Mesenchymal stem cell (in vitro differentiated cells and primary cell): ENCODE measurements around the gene OR5H14.

Experiments used
- DNase-seq: peaks from one replicate; pipeline ENCODE4 v3.0.0-alpha.2; 2013
- H2AFZ ChIP-seq: one replicate; pipeline ENCODE4 v1.6.1; 2013; ENCODE audit warnings: low read depth, mild to moderate bottlenecking, control low read depth, inconsistent platforms, low read length, moderate library complexity
- H2AK5ac ChIP-seq: 2 replicates; pipeline ENCODE4 v1.6.1; 2013; ENCODE audit warnings: low read length, moderate library complexity, mild to moderate bottlenecking, inconsistent platforms; ENCODE audit not compliant: severe bottlenecking
- H2BK120ac ChIP-seq: one replicate; pipeline ENCODE4 v1.6.1; 2013; ENCODE audit warnings: low read depth, mild to moderate bottlenecking, inconsistent platforms, low read length, moderate library complexity
- H2BK12ac ChIP-seq, 2 experiments: one replicate each; pipeline ENCODE4 v1.6.1; 2013; ENCODE audit warnings: inconsistent platforms in 2 of 2, low read length in 2 of 2, mild to moderate bottlenecking in 2 of 2, moderate library complexity in 2 of 2, control low read depth in 1 of 2
- H2BK15ac ChIP-seq: one replicate; pipeline ENCODE4 v1.6.1; 2013; ENCODE audit warnings: mild to moderate bottlenecking, low read depth, inconsistent platforms; ENCODE audit not compliant: poor library complexity, severe bottlenecking
- H2BK5ac ChIP-seq: 2 replicates; pipeline ENCODE4 v1.6.1; 2013; ENCODE audit warnings: low read depth, mild to moderate bottlenecking, low read length, control low read depth, inconsistent platforms; ENCODE audit not compliant: poor library complexity, severe bottlenecking
- H3K14ac ChIP-seq, 2 experiments: one replicate each; pipeline ENCODE4 v1.6.1; 2013; ENCODE audit warnings: inconsistent platforms in 2 of 2, low read length in 2 of 2, control low read depth in 1 of 2, mild to moderate bottlenecking in 1 of 2, moderate library complexity in 1 of 2
- H3K18ac ChIP-seq, 2 experiments: one replicate each; pipeline ENCODE4 v1.6.1; 2013; ENCODE audit warnings: inconsistent platforms in 2 of 2, low read length in 2 of 2, control low read depth in 1 of 2, low read depth in 1 of 2, mild to moderate bottlenecking in 1 of 2
- H3K23ac ChIP-seq, 2 experiments: one replicate each; pipeline ENCODE4 v1.6.1; 2013; ENCODE audit warnings: inconsistent platforms in 2 of 2, low read length in 2 of 2, mild to moderate bottlenecking in 2 of 2, moderate library complexity in 2 of 2, control low read depth in 1 of 2
- H3K27ac ChIP-seq: 2 replicates; pipeline ENCODE4 v1.5.1; 2013; ENCODE audit warnings: mild to moderate bottlenecking, moderate library complexity, low read length, control low read depth, inconsistent platforms; ENCODE audit not compliant: poor library complexity, severe bottlenecking
- H3K27me3 ChIP-seq, 2 experiments: 2 replicates each; pipeline versions ENCODE4 v1.6.1 to v1.7.0; 2013; ENCODE audit warnings: low read length in 2 of 2, mild to moderate bottlenecking in 2 of 2, moderate library complexity in 2 of 2, control low read depth in 1 of 2, inconsistent platforms in 1 of 2; ENCODE audit not compliant: control insufficient read depth in 1 of 2, insufficient read depth in 1 of 2
- H3K36me3 ChIP-seq, 2 experiments: 2 replicates each; pipeline versions ENCODE4 v1.6.1 to v1.7.0; 2013; ENCODE audit warnings: low read length in 2 of 2, control low read depth in 1 of 2, inconsistent platforms in 1 of 2, low read depth in 1 of 2, mild to moderate bottlenecking in 1 of 2; ENCODE audit not compliant: insufficient read depth in 2 of 2, control insufficient read depth in 1 of 2
- H3K4ac ChIP-seq, 2 experiments: one replicate each; pipeline ENCODE4 v1.6.1; 2013; ENCODE audit warnings: inconsistent platforms in 2 of 2, low read length in 2 of 2, mild to moderate bottlenecking in 2 of 2, moderate library complexity in 2 of 2, control low read depth in 1 of 2, low read depth in 1 of 2
- H3K4me1 ChIP-seq: 2 replicates; pipeline ENCODE4 v1.6.1; 2013; ENCODE audit warnings: low read depth, low read length, control low read depth; ENCODE audit not compliant: control insufficient read depth, insufficient read depth
- H3K4me2 ChIP-seq: 2 replicates; pipeline ENCODE4 v1.6.1; 2013; ENCODE audit warnings: low read length, mild to moderate bottlenecking, inconsistent platforms; ENCODE audit not compliant: poor library complexity, severe bottlenecking
- H3K4me3 ChIP-seq, 2 experiments: 2 replicates each; pipeline versions ENCODE4 v1.5.1 to v1.7.0; 2013; ENCODE audit warnings: low read length in 2 of 2, mild to moderate bottlenecking in 2 of 2, control low read depth in 1 of 2, low read depth in 1 of 2; ENCODE audit not compliant: insufficient read depth in 1 of 2
- H3K79me1 ChIP-seq: replicated peaks from 2 replicates; pipeline ENCODE4 v1.6.1; 2013; ENCODE audit warnings: mild to moderate bottlenecking, control low read depth, low read length, inconsistent platforms; ENCODE audit not compliant: poor library complexity, severe bottlenecking
- H3K9ac ChIP-seq: 2 replicates; pipeline ENCODE4 v1.7.0; 2013; ENCODE audit warnings: mild to moderate bottlenecking, low read length, moderate library complexity
- H3K9me3 ChIP-seq: 2 replicates; pipeline ENCODE4 v1.7.0; 2013; ENCODE audit warnings: mild to moderate bottlenecking, low read length; ENCODE audit not compliant: control insufficient read depth
- H4K8ac ChIP-seq: one replicate; pipeline ENCODE4 v1.6.1; 2013; ENCODE audit warnings: inconsistent platforms, mild to moderate bottlenecking, low read length, moderate library complexity
- H4K91ac ChIP-seq: one replicate; pipeline ENCODE4 v1.6.1; 2013; ENCODE audit warnings: mild to moderate bottlenecking, low read length, inconsistent platforms
- WGBS: methylation state at CpG from one replicate; pipeline ENCODE4 v1.1.7; 2013; ENCODE audit warnings: mixed read lengths; 5-methylcytosine and 5-hydroxymethylcytosine counted together

The OR5H14 gene

GRCh38 chr3:98110550-98110908 lies 36.8 kb upstream of the OR5H14 start:
- Histone ChIP-seq H2BK15ac (no peak overlapping the region), H3K18ac (no peak overlapping the region), H3K79me1 (no peaks in the 10 kb centered on the region), H3K23ac (no peak overlapping the region), H3K36me3 (no peaks in the 10 kb centered on the region), H3K4me1 (no peaks in the 10 kb centered on the region), H4K8ac (no peak overlapping the region), H2BK5ac (no peak overlapping the region), H3K4me2 (no peak overlapping the region), H2AK5ac (no peak overlapping the region), H4K91ac (no peak overlapping the region), H3K9ac (no peak overlapping the region), H3K9me3 (peaks cover 52% of the 10 kb centered on the region), H3K14ac (no peak overlapping the region), H2BK12ac (no peak overlapping the region), H3K27me3 (no peaks in the 10 kb centered on the region), H3K4ac (no peak overlapping the region), H3K27ac (no peak overlapping the region), H2BK120ac (no peak overlapping the region), H2AFZ (no peak overlapping the region), H3K4me3 (no peak overlapping the region)
- no peak for DNase-seq

- Histone ChIP-seq H3K79me1 (no peaks in the 10 kb centered on the region), H3K9me3 (peaks cover 56% of the 10 kb centered on the region), H2BK120ac (no peak overlapping the region), H3K18ac (no peak overlapping the region), H4K91ac (no peak overlapping the region), H2AK5ac (no peak overlapping the region), H3K36me3 (no peaks in the 10 kb centered on the region), H3K23ac (no peak overlapping the region), H3K14ac (no peak overlapping the region), H3K4me2 (no peak overlapping the region), H3K4me1 (no peaks in the 10 kb centered on the region), H3K27me3 (no peaks in the 10 kb centered on the region), H2BK5ac (no peak overlapping the region), H3K4ac (no peak overlapping the region), H2BK12ac (no peak overlapping the region), H3K4me3 (no peak overlapping the region), H3K9ac (no peak overlapping the region), H4K8ac (no peak overlapping the region), H3K27ac (no peak overlapping the region), H2AFZ (no peak overlapping the region), H2BK15ac (no peak overlapping the region)
- WGBS, result 54% methylated on average over 3 of the region's 3 CpGs
- DNase-seq, result no peak
Observed at GRCh38 chr3:98114264-98114663, 33.0 kb upstream of the OR5H14 start.

- no peak for DNase-seq
- no peaks in the 10 kb centered on the region for H3K79me1 ChIP-seq
- H3K4me1 ChIP-seq, result no peaks in the 10 kb centered on the region
- H3K14ac ChIP-seq, result no peak overlapping the region
- no peak overlapping the region for H2BK12ac ChIP-seq
- no CpG with 5 or more reads among the region's 1 CpG for WGBS
- H3K9ac ChIP-seq, result no peak overlapping the region
- no peaks in the 10 kb centered on the region for H3K36me3 ChIP-seq
- no peak overlapping the region for H2BK15ac ChIP-seq
- H2BK5ac ChIP-seq, result no peak overlapping the region
- H2BK120ac ChIP-seq, result no peak overlapping the region
- H2AK5ac ChIP-seq, result no peak overlapping the region
- no peaks in the 10 kb centered on the region for H3K27me3 ChIP-seq
- H4K91ac ChIP-seq, result no peak overlapping the region
- H3K9me3 ChIP-seq, result peaks cover 45% of the 10 kb centered on the region
- no peak overlapping the region for H3K4me2 ChIP-seq
- H3K4ac ChIP-seq, result no peak overlapping the region
- H3K27ac ChIP-seq, result no peak overlapping the region
- no peak overlapping the region for H3K18ac ChIP-seq
- no peak overlapping the region for H3K23ac ChIP-seq
- H2AFZ ChIP-seq, result no peak overlapping the region
- H4K8ac ChIP-seq, result no peak overlapping the region
- no peak overlapping the region for H3K4me3 ChIP-seq
Observed at GRCh38 chr3:98115717-98116116, 31.6 kb upstream of the OR5H14 start.

- H3K4ac ChIP-seq, result no peak within 1 kb of the TSS
- H2BK15ac ChIP-seq, result no peak within 1 kb of the TSS
- no peaks in the 10 kb centered on the region for H3K27me3 ChIP-seq
- DNase-seq, result no peak
- no peak within 1 kb of the TSS for H3K4me2 ChIP-seq
- no peak within 1 kb of the TSS for H3K14ac ChIP-seq
- no peak within 1 kb of the TSS for H2BK5ac ChIP-seq
- H3K79me1 ChIP-seq, result no peaks in the 10 kb centered on the region
- H3K36me3 ChIP-seq, result no peaks in the 10 kb centered on the region
- no peak within 1 kb of the TSS for H3K27ac ChIP-seq
- WGBS, result no CpG with 5 or more reads among the region's 1 CpG
- H4K8ac ChIP-seq, result no peak within 1 kb of the TSS
- H3K4me3 ChIP-seq, result no peak within 1 kb of the TSS
- no peak within 1 kb of the TSS for H4K91ac ChIP-seq
- H3K9me3 ChIP-seq, result no peaks in the 10 kb centered on the region
- H2BK120ac ChIP-seq, result no peak within 1 kb of the TSS
- no peak within 1 kb of the TSS for H2AFZ ChIP-seq
- H3K18ac ChIP-seq, result no peak within 1 kb of the TSS
- no peak within 1 kb of the TSS for H3K23ac ChIP-seq
- no peaks in the 10 kb centered on the region for H3K4me1 ChIP-seq
- H3K9ac ChIP-seq, result no peak within 1 kb of the TSS
- H2BK12ac ChIP-seq, result no peak within 1 kb of the TSS
- no peak within 1 kb of the TSS for H2AK5ac ChIP-seq
Observed at GRCh38 chr3:98130421-98130820, 16.9 kb upstream of the OR5H14 start, which contains the start of gene OR5H1. Gene OR5H1, plus strand, starts transcription at chr3:98130721. Its CDS starts 1,977 bp downstream, at chr3:98132698.
